Cardiac septum (tissue), 1 donor: Measurements from ENCODE around the gene RUFY1. TPM values are rescaled to one million over a fixed set of nuclear protein-coding genes. Genes with fewer than 3 reads are reported as not detected.
A peak's percentile ranks its signal among the peaks of the same experiment; 100 is the strongest.
"Not testable (repeated sequence)": the region's sequence is repeated elsewhere in the genome, so short reads cannot be mapped to it uniquely, and the experiment has no call there.

ENCODE experiments used
- DNase-seq: peaks from one replicate; pipeline ENCODE4 v3.0.0-alpha.2; 2020; ENCODE audit warnings: low spot score
- intact Hi-C: fragments of 100-400 bp; cut with DNase I; formaldehyde crosslinking; loops from one replicate; pipeline ENCODE4 v1.14.0; 2022
- long read RNA-seq: library from polyadenylated mRNA; unstranded; transcript quantifications from one replicate; pipeline ENCODE4 v2.0.0, GENCODE V29; 2021
- total RNA-seq: library from RNA; stranded (reverse); fragmentation: NEBNext Ultra II Directional; extraction: Animal tissue kit (Norgen Biotek cat#: 25700); gene quantifications from one replicate; pipeline ENCODE4 v1.2.1, GENCODE V29; 2021
- donor health status: DM: no; HTN: no; CAD: no.

The RUFY1 gene
- 24.7 TPM for total RNA-seq
- long read RNA-seq, transcript RUFY1-201 (18 exons, 2,646 nt): major isoform, 26 of 58 reads
- long read RNA-seq, partial matches to known transcripts: 8 of 58 reads
- long read RNA-seq, other reads (novel, unspliced or antisense): 17 of 58 reads

GRCh38 chr5:179550511-179551342 lies at the start of gene RUFY1:
Gene RUFY1, plus strand, starts transcription at chr5:179550554. Its CDS starts 16 bp downstream, at chr5:179550570.
- intact Hi-C loops: no loop called here
- peak; percentile 94 for DNase-seq

- intact Hi-C loops, DNase-seq: not testable (repeated sequence)
These were observed 48.4 kb upstream of the RUFY1 start for GRCh38 chr5:179501997-179502396.

GRCh38 chr5:179502420-179502819 lies 47.9 kb upstream of the RUFY1 start:
- intact Hi-C loops, DNase-seq: not testable (repeated sequence)

- DNase-seq: no peak
These were observed 46.2 kb upstream of the RUFY1 start for GRCh38 chr5:179504191-179504590.

GRCh38 chr5:179504600-179505396 lies 45.6 kb upstream of the RUFY1 start:
- intact Hi-C loops: no loop called here
- no peak for DNase-seq

More at GRCh38 chr5:179504191-179504590, 46.2 kb upstream of the RUFY1 start:
- intact Hi-C loops: no loop called here

- intact Hi-C loops: no loop called here
- no peak for DNase-seq
These were observed 44.6 kb upstream of the RUFY1 start for GRCh38 chr5:179505636-179506261.

GRCh38 chr5:179509239-179509638 lies 41.1 kb upstream of the RUFY1 start:
- no peak for DNase-seq
- intact Hi-C loops: no loop called here

- intact Hi-C loops: no loop called here
- DNase-seq: no peak
These were observed 40.5 kb upstream of the RUFY1 start for GRCh38 chr5:179509845-179510244.

- intact Hi-C loops: no loop called here
- DNase-seq: no peak
These were observed 37.8 kb upstream of the RUFY1 start for GRCh38 chr5:179512452-179513000.

GRCh38 chr5:179515501-179515900 lies 34.9 kb upstream of the RUFY1 start:
- DNase-seq, intact Hi-C loops: not testable (repeated sequence)

GRCh38 chr5:179516221-179516620 lies 34.1 kb upstream of the RUFY1 start:
- intact Hi-C loops: no loop called here
- no peak for DNase-seq

- intact Hi-C loops, DNase-seq: not testable (repeated sequence)
These were observed 32.6 kb upstream of the RUFY1 start for GRCh38 chr5:179517746-179518145.

GRCh38 chr5:179518369-179518768 lies 32.0 kb upstream of the RUFY1 start:
- intact Hi-C loops, DNase-seq: not testable (repeated sequence)

- intact Hi-C loops, DNase-seq: not testable (repeated sequence)
These were observed 30.8 kb upstream of the RUFY1 start for GRCh38 chr5:179519416-179520070.

- DNase-seq, intact Hi-C loops: not testable (repeated sequence)
These were observed 28.2 kb upstream of the RUFY1 start for GRCh38 chr5:179522107-179522506.

GRCh38 chr5:179526978-179527377 lies 23.4 kb upstream of the RUFY1 start:
- no peak for DNase-seq
- intact Hi-C loops: no loop called here

GRCh38 chr5:179530069-179530998 lies 20.0 kb upstream of the RUFY1 start:
- peak; percentile 92 for DNase-seq
- intact Hi-C loops: no loop called here

- no peak for DNase-seq
- intact Hi-C loops: no loop called here
These were observed 17.3 kb upstream of the RUFY1 start for GRCh38 chr5:179533024-179533423.
